NCI-H82 (cell line): ENCODE measurements around the gene RAB4A.
A peak's percentile ranks its signal among the peaks of the same experiment; 100 is the strongest.
"Not testable (repeated sequence)": the region's sequence is repeated elsewhere in the genome, so short reads cannot be mapped to it uniquely, and the experiment has no call there.

Experiments
- DNase-seq: peaks from one replicate; lab custom pipeline; 2025; lab: John Stamatoyannopoulos, UW

Gene RAB4A

DNA sequence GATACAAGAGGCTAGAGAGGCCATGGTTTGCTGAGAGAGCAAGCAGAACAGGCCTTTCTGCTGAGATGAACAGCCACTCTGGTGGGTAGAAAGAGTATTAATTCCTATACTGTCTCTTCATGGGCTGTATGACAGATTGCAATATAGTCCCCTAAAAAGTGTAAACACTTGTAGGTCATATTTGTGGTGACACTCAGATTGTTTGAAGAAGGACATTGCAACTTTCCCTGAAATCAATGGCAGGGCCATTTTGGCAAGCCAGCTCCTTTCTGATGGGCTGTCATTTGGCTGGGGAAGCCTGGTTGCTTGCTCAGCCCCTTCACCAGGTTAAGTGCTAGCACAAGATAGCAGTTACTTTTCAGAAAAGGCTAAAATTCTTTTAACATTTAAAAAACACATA, 27.5 kb downstream of the RAB4A start:
- no peak for DNase-seq

DNA sequence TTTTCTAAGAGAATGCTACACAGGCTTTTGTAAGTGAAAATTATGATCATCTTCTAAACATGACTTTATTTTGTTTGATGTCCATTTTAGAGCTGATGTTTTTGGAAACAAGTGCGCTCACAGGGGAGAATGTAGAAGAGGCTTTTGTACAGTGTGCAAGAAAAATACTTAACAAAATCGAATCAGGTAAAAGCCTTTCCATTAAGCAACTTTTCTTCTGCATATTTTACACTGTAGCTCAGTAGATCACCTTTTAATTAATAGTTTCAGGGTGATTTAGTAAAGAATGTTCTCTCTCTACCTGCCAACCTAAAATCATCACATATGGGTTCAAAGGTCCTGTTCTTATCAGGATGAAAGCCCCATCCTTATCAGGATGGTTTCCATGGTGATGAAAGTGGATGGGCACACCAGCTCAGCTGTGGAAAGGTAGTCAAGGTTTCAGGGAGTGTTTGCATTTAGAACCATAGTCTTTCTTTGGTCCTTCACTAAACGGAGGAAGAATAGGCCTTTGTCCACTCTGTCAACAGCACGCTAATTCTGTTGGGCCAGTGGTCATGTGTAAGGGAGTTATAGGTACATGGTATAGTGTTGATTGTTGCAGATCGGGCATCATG, 28.1 kb downstream of the RAB4A start:
- DNase-seq, result no peak

DNA sequence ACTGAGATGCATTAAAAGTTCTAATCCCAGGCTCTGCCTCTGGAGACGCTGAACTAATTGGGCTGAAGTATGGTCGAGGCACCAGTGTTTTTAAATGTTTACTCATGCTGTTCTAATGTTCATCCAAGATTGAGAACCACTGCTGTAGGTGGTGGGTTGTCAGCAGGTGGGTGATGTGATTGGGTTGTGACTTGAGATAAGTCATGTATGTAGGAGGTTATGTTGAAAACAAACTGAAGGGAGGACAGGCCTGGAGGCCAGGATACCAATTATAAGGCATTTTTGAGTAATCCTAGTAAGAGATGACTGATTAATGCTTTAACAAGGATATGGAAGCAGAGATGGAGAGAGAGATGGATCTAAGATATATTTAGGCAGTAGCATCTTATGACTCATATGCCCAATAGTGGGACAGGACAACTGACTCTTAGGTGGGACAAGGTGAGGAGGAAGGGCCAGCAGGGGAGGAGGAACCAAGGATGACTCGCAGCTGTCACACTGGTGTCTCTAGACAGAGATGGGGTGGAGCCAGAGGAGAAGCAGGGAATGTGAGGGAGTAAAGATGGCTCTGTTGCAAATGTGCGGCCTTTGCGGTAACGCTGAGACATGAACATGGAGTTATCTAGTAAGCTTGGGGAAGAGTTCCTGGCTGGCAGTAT, 29.3 kb downstream of the RAB4A start:
- no peak for DNase-seq

DNA sequence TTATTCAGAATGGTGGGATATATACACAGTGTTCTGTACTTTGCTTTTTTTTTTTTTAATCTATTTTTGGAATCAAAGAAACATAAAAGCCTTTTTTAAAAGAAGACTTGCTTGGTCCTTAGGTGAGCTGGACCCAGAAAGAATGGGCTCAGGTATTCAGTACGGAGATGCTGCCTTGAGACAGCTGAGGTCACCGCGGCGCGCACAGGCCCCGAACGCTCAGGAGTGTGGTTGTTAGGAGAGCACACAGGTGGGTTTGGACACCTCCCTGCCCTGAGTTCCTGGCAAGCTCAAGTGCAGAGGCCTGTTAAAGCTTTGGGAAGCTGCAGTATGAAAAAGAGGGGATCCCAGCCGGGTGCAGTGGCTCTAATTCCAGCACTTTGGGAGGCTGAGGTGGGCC, 31.8 kb downstream of the RAB4A start:
- DNase-seq, result no peak

DNA sequence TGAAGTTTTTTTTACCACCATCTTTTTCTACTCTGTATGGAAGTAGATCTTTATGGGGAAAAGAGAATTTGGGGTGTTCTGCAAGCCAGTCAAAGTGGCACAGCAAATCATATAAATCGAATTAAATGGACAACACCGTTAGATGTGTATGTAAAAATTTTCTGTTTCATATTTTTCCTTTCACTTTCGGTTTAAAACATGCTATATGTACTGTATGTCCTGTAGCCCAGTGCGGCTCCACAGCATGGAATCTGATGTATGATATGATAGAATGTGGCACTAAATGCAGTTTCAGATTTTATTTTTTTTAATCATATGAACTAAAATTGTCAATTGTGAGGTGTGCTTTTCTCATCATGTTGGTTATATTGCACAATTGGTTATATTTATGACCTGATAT, 32.9 kb downstream of the RAB4A start:
- DNase-seq, result no peak

DNA sequence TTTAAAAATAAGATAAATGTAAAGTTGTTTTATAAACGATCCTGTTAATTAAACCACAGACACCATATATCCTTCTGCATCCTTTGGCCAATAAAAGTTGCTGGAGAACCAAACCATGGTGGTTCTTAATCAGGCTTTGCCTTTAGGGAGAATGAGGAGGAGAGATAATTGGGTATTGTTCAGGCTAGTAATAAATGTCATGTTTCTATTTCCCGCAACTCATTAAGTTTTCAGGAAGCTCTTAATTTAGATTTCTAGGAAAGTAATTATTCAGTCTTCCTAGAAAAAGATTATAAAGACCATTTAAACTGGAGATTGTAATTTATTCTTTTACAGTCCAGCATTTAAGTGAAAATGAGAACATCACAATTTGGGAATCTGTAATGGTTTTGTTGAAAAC, 34.5 kb downstream of the RAB4A start:
- DNase-seq, result no peak

DNA sequence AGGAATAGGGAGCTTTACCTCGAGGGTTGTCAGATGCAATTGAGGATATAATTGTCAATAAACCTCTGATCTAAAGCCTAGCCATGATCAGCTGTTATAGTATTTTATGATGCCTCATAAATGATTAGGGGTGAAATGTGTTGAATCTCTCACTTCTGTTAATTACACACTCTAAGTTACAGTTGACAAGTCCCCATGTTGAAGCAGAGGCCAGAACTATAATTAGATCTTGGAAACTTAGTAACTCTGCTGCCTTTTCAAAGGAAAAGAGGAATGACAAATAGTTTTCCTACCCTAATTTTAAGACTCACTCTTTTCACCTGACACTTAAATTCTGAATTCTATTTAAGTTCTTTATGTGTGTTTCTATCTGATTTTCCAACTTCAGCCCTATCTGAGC, 38.2 kb downstream of the RAB4A start:
- no peak for DNase-seq

DNA sequence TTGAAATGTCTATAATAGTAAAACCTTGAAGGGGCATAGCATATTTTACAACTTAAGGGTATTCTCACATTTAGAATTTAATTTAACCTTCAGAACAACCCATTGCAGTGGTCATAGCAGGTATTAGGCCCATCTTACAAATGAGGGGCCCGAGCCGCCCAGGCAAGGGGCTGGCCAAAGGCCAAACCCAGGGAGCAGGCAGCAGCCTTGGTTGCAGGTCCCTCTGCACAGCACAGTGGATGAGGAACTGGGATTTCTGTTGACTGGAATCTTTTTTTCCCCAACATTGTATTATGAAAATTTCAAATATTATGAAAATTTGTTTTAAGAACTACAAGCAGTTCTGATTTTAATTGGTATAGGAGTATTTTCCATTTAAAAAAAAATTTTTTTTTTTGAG, 38.8 kb downstream of the RAB4A start:
- no peak for DNase-seq

DNA sequence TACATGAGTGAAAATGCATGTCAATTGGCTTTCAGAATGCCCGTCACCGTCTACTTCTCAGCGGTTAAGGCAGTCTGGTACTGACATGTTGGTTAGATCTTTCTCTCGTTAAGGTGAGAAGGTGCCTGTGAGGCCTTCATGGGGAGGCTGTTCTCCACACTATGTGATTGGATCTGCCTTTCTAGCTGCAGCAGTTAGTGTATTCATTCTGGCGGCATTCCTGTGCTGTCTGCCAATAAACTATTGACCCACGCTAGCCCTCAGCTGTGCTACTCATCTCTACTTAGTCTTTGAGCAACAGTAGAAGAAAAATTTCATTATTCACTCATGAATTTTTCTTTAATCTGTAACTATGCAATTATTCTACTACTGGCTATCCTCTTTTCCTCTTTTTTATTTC, 39.9 kb downstream of the RAB4A start:
- DNase-seq, result no peak

DNA sequence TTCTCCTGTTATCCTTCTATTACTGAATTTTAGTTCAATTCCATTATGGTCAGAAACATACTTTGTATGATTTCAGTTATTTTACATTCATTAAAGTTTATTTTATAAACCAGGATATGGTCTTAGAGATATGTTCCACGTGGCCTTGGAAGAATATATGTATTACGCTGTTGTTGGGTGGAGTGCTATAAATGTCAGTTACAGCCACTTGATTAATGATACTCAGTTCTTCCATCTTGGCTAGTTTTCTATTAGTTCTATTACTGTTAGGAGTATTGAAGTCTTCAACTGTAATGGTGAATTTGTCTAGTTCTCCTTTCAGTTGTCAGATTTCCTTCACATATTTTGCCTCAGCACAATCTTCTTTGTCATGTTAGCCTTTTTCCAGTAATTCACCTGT, 45.3 kb downstream of the RAB4A start:
- DNase-seq, result no peak

DNA sequence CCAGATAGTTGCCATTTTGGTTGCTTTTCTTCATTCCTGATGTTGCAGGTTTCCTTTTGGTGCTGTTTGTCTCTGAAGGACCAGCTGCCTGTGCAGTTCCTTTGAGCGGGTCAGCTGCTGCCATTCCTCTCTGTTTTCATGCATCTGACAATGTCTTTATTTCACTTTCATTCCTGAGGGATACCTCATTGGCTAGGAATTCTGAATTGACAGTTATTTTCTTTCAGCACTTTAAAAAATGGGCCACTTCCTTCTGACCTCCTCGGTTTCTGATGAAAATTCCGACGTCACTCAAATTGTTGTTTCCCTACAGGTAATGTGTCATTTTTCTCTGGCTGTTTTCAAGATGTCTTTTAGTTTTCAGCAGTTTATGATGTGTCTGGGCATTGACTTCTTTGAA, 47.1 kb downstream of the RAB4A start:
- no peak for DNase-seq

DNA sequence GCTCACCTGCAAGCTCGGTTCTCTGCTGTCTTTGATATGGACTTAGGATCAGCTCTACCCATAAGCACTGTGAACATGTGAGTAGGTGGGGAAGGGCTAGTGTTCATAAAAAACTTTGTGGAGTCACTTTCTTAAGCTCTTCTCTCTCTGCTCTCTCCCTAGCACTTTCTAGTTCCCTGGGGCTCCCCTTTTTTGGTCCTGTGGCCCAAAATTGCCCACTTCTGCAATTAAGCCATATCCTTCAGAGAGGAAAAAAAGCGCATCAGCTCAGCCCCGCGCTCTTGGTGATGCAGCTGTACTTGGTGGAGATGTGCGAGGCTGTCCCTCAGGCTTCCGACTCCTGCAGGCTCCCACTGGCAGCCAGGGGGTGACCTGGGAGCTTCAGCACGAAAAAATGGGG, 48.6 kb downstream of the RAB4A start:
- no peak for DNase-seq

DNA sequence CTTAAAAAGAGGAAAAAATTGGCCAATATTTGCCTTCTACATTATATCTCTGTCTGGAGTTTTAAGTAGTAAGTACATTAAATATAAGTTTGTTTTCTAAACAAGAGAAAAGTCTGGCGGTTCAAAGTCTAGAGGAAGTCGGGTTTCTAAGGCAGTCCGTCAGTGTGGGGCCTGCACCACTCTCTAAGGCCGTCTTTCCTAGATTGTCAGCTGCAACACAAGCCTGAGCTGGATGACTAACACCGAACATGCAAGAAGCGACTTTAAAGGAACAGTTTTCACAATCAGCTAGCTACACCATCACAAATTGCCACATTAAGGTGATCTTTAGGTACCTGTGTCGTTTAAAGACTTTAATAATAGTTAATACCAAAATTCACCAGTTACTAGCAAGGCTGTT, 52.3 kb downstream of the RAB4A start:
- no peak for DNase-seq

DNA sequence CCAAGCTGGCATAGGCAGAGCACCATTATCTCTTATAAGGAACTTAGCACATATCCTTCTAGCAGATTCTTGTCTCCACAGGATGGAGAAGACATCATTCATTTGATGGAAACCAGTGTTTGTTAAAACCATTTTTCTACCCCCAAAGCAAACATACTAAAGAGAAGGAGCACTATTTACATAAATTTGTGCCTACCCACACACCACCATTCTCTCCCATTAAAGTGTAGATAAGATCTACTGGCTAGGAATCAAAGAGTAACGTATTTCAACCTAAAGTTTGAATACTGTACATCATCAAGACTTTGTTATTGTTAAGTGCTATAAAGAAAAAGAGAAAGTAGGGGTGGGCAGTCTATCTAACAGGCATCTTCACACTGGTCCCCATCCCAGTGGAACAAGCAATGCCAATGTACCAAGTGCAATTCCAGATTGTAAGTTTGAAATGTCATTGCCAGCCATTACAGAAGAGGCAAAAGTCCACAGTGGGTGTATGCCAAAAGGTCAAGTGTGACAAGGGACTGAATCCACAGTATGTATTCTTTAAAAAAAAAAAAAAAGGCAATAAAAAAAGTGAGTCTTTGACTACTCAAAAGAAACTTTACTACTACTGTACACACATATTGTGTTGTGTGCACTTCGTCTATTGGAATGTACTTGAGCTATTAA, 53.1 kb downstream of the RAB4A start:
- no peak for DNase-seq

DNA sequence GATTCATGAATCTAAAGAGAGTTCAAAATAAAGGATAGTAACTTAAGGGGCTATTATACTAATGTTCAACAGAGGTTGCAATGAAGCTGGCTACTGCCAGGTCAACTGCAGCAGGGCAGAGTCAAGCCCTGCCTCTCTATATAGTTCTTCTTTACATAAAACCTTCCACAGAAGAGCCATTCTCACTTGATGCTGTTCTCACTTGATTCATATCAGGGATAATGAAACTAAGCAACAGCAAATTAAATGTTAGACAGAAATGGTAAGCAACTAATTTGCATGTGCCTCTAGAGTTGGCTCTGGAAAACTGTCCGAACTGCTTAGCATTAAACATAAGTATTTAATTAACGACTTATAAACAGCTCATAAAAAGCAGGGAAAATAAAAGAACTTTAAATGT, 54.5 kb downstream of the RAB4A start:
- no peak for DNase-seq

DNA sequence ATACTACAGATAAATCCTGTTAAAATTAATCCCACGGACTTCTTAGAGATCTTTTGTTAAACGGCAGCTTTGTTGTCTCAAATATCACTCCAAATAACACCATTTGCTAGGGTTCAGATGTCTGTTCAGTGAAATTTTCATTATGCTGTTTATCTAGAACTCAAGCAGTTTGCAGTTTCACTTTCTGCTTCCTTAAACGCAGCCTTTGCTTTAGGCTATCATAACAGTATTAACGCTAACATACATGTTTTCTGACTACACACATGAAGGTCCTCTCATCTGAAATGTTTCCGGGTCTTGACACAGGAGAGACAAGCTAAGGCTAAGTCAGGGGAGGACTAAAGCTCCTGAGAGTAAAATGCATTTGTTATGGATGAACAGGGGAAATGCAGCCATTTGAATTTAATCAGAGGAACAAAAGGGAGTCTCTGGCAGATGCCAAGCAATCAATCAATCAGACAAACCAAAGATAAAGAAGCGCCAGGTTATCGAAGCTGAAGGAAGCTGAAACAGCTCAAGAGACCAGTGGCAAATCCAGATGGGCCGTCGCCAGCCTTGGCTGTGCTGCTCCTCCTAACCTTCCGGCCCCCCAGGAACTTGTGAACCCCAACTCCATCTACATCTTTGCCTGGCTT, 55.1 kb downstream of the RAB4A start:
- peak; percentile 72 for DNase-seq

DNA sequence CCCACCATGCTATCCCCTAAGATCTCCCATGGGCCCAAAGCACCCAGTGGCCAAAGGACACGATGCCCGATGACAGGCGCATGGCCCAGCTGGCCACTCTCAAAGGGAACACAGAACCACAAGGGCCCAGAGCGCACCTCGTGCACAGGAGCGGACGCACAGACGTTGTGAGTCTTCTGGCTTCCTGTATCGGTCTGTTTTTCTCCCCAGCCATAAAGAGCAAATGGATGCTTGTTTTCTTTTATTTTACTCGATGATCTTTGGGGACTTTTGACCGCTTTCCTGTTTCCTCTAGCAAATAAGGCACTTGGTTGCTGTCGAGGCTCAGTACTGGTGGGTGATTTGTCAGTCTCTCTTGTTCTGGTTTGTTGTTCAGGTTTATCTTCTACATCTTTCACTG, 55.7 kb downstream of the RAB4A start:
- no peak for DNase-seq

DNA sequence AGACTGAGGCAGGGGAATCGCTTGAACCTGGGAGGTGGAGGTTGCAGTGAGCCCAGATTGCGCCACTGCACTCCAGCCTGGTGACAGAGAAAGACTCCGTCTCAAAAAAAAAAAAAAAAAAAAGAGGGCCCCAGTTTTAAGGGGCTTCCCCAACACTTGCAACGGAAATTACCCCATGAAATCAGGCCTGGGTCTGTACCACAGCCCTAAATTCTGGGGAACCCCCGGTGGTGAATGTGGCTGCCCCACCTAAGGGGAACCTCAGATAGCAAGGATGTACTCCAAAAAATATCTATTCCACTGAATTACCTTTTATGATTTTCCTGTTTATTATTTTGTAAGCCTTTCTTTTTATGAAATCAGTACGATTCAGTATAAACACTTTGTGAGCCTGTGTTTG, 56.9 kb downstream of the RAB4A start:
- DNase-seq, result not testable (repeated sequence)

DNA sequence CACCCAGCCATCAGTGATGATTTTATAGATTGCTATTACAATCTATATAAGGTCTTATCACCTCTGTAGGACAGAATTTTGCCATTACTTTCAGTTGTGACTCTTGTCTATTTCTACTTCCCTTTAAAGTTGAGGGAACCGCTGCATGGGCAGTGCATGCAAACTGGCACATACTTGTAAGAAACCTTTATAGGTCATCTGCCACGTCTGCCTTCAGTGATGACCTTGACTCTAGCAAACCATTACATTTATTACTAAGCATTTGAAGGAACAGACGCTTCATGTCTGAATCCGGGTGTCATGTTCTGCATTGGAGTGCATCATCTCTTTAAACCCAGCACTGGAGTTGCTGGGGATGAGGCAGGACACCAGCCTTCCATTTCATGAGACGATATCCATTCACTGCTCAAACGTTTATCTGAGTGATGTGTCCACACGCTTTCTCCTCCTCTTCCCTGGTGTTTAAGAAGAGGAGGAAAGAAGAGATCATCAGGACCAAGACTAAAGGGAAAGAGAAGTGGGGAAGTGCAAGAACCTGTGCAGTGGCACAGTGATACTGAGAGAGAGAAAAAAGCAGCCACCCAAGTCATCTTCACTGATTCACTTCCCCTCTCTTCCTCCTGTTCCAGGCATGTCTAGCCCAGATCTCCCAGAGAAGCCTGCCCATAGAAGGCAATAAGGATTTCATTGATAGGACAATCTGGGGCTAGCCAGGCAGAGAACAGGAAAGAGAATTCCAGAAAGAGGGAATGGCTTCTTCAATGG, 57.9 kb downstream of the RAB4A start:
- no peak for DNase-seq

DNA sequence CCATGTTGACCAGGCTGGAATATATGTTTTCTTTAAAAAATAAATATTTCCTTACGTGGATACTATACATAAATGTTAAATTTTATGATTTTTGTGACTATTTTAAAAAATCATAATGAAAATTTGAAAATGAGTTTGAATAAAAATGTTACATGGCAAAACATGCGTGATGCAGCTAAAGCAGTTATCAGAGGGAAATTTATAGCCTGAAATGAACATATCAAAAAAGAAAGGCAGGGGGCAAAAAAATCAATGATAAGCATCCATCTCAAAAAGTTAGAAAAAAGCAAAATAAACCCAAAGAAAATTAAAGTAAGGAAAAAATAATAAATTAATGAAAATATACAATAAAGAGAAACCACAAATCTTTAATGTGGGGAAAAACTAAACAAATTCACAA, 63.4 kb downstream of the RAB4A start:
- no peak for DNase-seq

DNA sequence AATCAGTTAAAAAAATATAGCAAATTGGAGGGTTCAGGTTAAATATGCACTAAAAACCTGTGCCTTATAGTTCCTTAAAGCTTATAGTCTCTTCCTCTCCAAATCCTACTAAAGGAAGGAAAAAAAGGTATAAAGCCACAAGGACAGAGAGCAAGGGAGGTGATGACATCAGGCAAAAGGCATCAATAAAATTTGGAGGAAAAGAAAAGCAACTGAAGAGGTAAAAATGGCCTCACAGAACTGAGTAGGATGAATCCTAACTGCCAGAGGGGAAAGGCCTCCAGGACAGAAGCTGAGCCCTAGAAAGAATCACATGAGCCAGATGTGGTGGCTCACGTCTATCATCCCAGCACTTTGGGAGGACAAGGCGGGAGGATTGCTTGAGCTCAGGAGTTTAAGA, 63.8 kb downstream of the RAB4A start:
- DNase-seq, result no peak

DNA sequence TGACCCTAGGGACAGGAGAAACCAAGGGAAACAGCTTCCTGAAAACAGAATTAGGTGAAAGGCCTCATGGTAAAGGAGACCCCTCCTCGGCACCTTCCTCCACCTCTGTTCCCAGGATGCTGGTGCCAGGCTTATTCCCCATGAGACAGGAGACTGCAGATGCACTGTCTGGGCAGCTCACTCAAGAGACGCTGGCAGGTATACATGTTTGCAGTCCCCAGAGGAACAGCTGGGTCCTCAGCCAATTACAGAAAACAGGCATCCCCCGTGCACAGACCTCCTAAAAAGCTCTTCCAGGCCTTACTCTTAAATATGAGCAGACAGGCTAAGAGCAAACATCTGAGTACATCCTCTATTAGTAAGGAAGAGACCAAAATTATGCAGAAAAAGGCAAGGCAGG, 65.4 kb downstream of the RAB4A start:
- peak; percentile 66 for DNase-seq

DNA sequence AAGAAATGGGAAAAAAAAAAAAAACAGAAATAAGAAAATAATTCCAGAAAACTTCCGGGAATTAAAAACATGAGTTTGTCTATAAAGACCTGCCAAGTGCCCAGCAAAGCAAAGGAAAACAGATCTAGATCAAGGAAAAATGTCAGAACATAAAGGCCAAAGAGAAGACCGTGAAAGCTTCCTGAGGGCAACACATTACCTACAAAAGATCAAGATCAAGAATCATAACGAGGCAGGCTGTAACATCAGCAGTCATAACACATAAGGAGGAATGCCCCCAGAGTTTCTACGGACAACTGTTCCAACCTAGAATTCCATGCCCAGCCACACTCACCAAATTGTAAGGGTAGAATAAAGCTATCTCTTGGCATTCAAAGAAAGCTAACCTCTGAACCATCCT, 68.2 kb downstream of the RAB4A start:
- no peak for DNase-seq
